HepG2 (cell line): Measurements from ENCODE around the gene FAM174C. TPM values are rescaled to one million over a fixed set of nuclear protein-coding genes. Genes with fewer than 3 reads are reported as not detected.
A peak's percentile ranks its signal among the peaks of the same experiment; 100 is the strongest.

Experiments
- ATAC-seq: fragments of 200-7000 bp; cut with Tn5 transposase; 3 replicates; pipeline ENCODE4 v1.9.1; 2020; ENCODE audit warnings: mild to moderate bottlenecking, moderate library complexity
- BruUV-seq: library from RNA; stranded (reverse); fragments of 400-500 nt; replicated peaks from 2 replicates; lab custom pipeline; 2021; lab: Mats Ljungman, UMichigan
- CTCF ChIA-PET: fragments of 300-600 bp; formaldehyde crosslinking; extraction: SDS; loops from one replicate; lab custom pipeline; 2021; ENCODE audit warnings: low total read pairs, inconsistent platforms, low intra/inter-chr PET ratio; lab: Yijun Ruan, JAX
- POLR2A ChIA-PET: fragments of 350-600 bp; sonication (Branson Sonifier 250); formaldehyde crosslinking; loops from one replicate; lab custom pipeline; 2020; ENCODE audit warnings: antibody characterized with exemption, inconsistent platforms; lab: Yijun Ruan, JAX
- DNase-seq: peaks from one replicate; pipeline ENCODE4 v3.0.0-alpha.2; 2015; ENCODE audit warnings: low spot score
- FAIRE-seq: peaks from 3 replicates; lab custom pipeline; 2011; peaks lifted over from hg19 to GRCh38; lab: Jason Lieb, UNC
- H2AFZ ChIP-seq: one replicate; pipeline ENCODE4 v1.6.1; 2011; ENCODE audit warnings: low read length, inconsistent platforms
- H3K27ac ChIP-seq: fragments of 300-600 bp; 3 replicates; pipeline ENCODE4 v1.8.0; 2011; ENCODE audit warnings: mixed run types, mild to moderate bottlenecking, mixed read lengths, low read length, inconsistent platforms; ENCODE audit not compliant: insufficient read depth; ENCODE audit errors: extremely low read length
- H3K27me3 ChIP-seq, 2 experiments: fragments of 200-600 bp in 1 of 2; 2 replicates in 1 of 2; 3 replicates in 1 of 2; pipeline versions ENCODE4 v1.6.0 to v1.8.0; 2011; ENCODE audit warnings: low read length in 2 of 2, mild to moderate bottlenecking in 2 of 2, moderate library complexity in 2 of 2, inconsistent platforms in 1 of 2; ENCODE audit not compliant: insufficient read depth in 2 of 2, control insufficient read depth in 1 of 2
- H3K36me3 ChIP-seq, 2 experiments: fragments of 200-600 bp in 1 of 2; replicated peaks in 1 of 2; 2 replicates in 1 of 2; 3 replicates in 1 of 2; pipeline versions ENCODE4 v1.5.1 to v1.8.0; 2011; ENCODE audit warnings: low read length in 2 of 2, inconsistent platforms in 1 of 2; ENCODE audit not compliant: insufficient read depth in 2 of 2, control insufficient read depth in 1 of 2
- H3K4me1 ChIP-seq: 2 replicates; pipeline ENCODE4 v1.5.1; 2012; ENCODE audit warnings: low read length, inconsistent platforms; ENCODE audit not compliant: insufficient read depth
- H3K4me2 ChIP-seq: 2 replicates; pipeline ENCODE4 v1.6.0; 2011; ENCODE audit warnings: low read depth, low read length, inconsistent platforms
- H3K4me3 ChIP-seq, 3 experiments: fragments of 200-600 bp in 1 of 3; sonication (generic), shearing (Covaris generic) in 1 of 3; replicated peaks in 1 of 3; 2 replicates each; pipeline ENCODE4 v1.5.1; 2011 to 2016; ENCODE audit warnings: low read length in 3 of 3, inconsistent platforms in 2 of 3, low read depth in 2 of 3, mild to moderate bottlenecking in 2 of 3, control low read depth in 1 of 3, mixed read lengths in 1 of 3; ENCODE audit not compliant: insufficient read depth in 1 of 3
- H3K79me2 ChIP-seq: one replicate; pipeline ENCODE4 v1.6.1; 2011; ENCODE audit warnings: low read length, inconsistent platforms; ENCODE audit not compliant: insufficient read depth
- H3K9ac ChIP-seq: 2 replicates; pipeline ENCODE4 v1.6.0; 2011; ENCODE audit warnings: mild to moderate bottlenecking, low read depth, low read length, inconsistent platforms; ENCODE audit not compliant: insufficient read depth
- H3K9me3 ChIP-seq: 2 replicates; pipeline ENCODE4 v1.5.1; 2012; ENCODE audit warnings: mild to moderate bottlenecking, low read length
- H4K20me1 ChIP-seq: 2 replicates; pipeline ENCODE4 v1.6.0; 2011; ENCODE audit warnings: inconsistent platforms, mild to moderate bottlenecking, low read length, moderate library complexity; ENCODE audit not compliant: insufficient read depth
- BORCS8-MEF2B ChIP-seq: sonication (generic); formaldehyde crosslinking; IDR thresholded peaks from 2 replicates; pipeline ENCODE4 v1.8.0; 2022; ENCODE audit warnings: mild to moderate bottlenecking, missing genetic modification reagents
- HNRNPLL ChIP-seq: fragments of 200-400 bp; formaldehyde crosslinking; IDR thresholded peaks from 2 replicates; pipeline ENCODE4 v1.6.1; 2017; ENCODE audit warnings: mild to moderate bottlenecking, low read depth, low read length; ENCODE audit not compliant: poor library complexity, severe bottlenecking
- SIX4 ChIP-seq: sonication (generic); formaldehyde crosslinking; IDR thresholded peaks from 2 replicates; pipeline ENCODE4 v1.4.0; 2020; ENCODE audit warnings: missing genetic modification reagents
- ZIK1 ChIP-seq: sonication (generic); formaldehyde crosslinking; IDR thresholded peaks from 2 replicates; pipeline ENCODE4 v1.5.0; 2020; ENCODE audit warnings: mild to moderate bottlenecking, low read depth, missing genetic modification reagents, borderline replicate concordance
- ZMYM3 ChIP-seq: sonication (generic); formaldehyde crosslinking; IDR thresholded peaks from 2 replicates; pipeline ENCODE4 v1.5.1; 2020; ENCODE audit warnings: mild to moderate bottlenecking, missing genetic modification reagents
- WGBS: methylation state at CpG from one replicate; pipeline ENCODE4 v1.1.6; 2017; ENCODE audit warnings: low lambda C conversion rate; 5-methylcytosine and 5-hydroxymethylcytosine counted together
- in situ Hi-C: cut with HindIII; loops from 2 replicates; pipeline ENCODE4 v1.10.0; 2017; ENCODE audit warnings: low pct_unique_long_range_greater_than_20kb; ENCODE audit not compliant: extremely low pct_ligation_motif_present
- intact Hi-C: fragments of 100-400 bp; cut with micrococcal nuclease; formaldehyde crosslinking; loops from one replicate; pipeline ENCODE4 v1.10.0; 2022; ENCODE audit not compliant: unreplicated experiment
- polyA plus RNA-seq, 8 experiments: library from polyadenylated mRNA; depleted of rRNA in 3 of 8; stranded (reverse) in 7 of 8; unstranded in 1 of 8; fragments of >200 nt; fragmentation: Illumina TruSeq in 4 of 8; extraction: Trizol in 4 of 8; gene quantifications; 2 replicates each; pipeline versions ENCODE4 v1.2.1 to v1.2.3, GENCODE V29; 2011 to 2016; ENCODE audit warnings: low read depth in 4 of 8, missing spikeins in 1 of 8, mixed read lengths in 1 of 8; ENCODE audit not compliant: insufficient read depth in 1 of 8
- total RNA-seq, 5 experiments: library from RNA; depleted of rRNA; stranded (reverse); fragments of >200 nt; fragmentation: Illumina TruSeq; extraction: Trizol; gene quantifications; 2 replicates each; pipeline ENCODE4 v1.2.3, GENCODE V29; 2016; ENCODE audit warnings: low read depth in 1 of 5

FAM174C gene
- total and polyA plus RNA-seq, 2 of the 13 experiments (the other 11 are each of a cell fraction or from before 2014, with no cell fraction given), result 19.5 to 31.3 TPM

- FAIRE-seq (no peak), ATAC-seq (no peak), DNase-seq (no peak)
- intact Hi-C loops (loop anchor here (5.0 kb wide), 2 partner anchors 35 to 55 kb away; a partner anchor contains a TSS), in situ Hi-C loops (loop anchor here (5.0 kb wide), 1 partner anchor 35 kb away; no protein-coding TSS in a partner anchor)
- ChIA-PET POLR2A (interaction anchor here (0.8 kb wide), 1 partner anchor 13 kb away, joined by 3 read pairs; no protein-coding TSS in a partner anchor), CTCF (no interaction called here)
- Histone ChIP-seq H3K9ac (no peak overlapping the region), H3K79me2 (no peaks in the 10 kb centered on the region), H3K36me3 (no peaks in the 10 kb centered on the region), H3K4me2 (no peak overlapping the region), H3K9me3 (no peaks in the 10 kb centered on the region), H4K20me1 (no peaks in the 10 kb centered on the region), H3K27me3 (peaks cover 8 to 53% of the 10 kb centered on the region in 2 experiments), H2AFZ (no peak overlapping the region), H3K4me1 (peaks cover 64% of the 10 kb centered on the region), H3K27ac (no peak overlapping the region), H3K4me3 (no peak overlapping the region)
- TF ChIP-seq ZMYM3 (CRISPR knock-in tag) (peak; percentile 68; the same call in 1 of the 2 replicates), BORCS8-MEF2B (CRISPR knock-in tag) (no peak)
- 34% methylated on average over 15 of the region's 17 CpGs for WGBS
- no TSS peak for BruUV-seq
These were observed 42.1 kb downstream of the FAM174C start for GRCh38 chr19:1317274-1318003.

GRCh38 chr19:1318678-1319471 is 43.5 kb downstream of the FAM174C start:
- intact Hi-C loops, result loop anchor here (5.0 kb wide), 2 partner anchors 33 to 53 kb away; a partner anchor contains a TSS
- CTCF ChIA-PET, result no interaction called here
- Histone ChIP-seq H3K9me3 (no peaks in the 10 kb centered on the region), H3K27me3 (peaks cover 8 to 41% of the 10 kb centered on the region in 2 experiments), H3K27ac (no peak overlapping the region), H3K9ac (no peak overlapping the region), H2AFZ (no peak overlapping the region), H4K20me1 (no peaks in the 10 kb centered on the region), H3K4me2 (peak overlapping the region; percentile 36), H3K79me2 (no peaks in the 10 kb centered on the region), H3K4me1 (peaks cover 62% of the 10 kb centered on the region), H3K36me3 (no peaks in the 10 kb centered on the region), H3K4me3 (peak overlapping the region in 1 of 3 experiments; percentile 23; a peak in 1 of 6 replicates)
- TF ChIP-seq SIX4 (no peak), ZIK1 (CRISPR knock-in tag) (no peak), HNRNPLL (peak; percentile 22)
- DNase-seq, result no peak
- WGBS, result 24% methylated on average over 29 of the region's 46 CpGs
- POLR2A ChIA-PET, result interaction anchor here (1.5 kb wide), 1 partner anchor 36 kb away, joined by 4 read pairs; a partner anchor contains a TSS
- in situ Hi-C loops, result loop anchor here (5.0 kb wide), 1 partner anchor 37 kb away; no protein-coding TSS in a partner anchor
- BruUV-seq, result no TSS peak
- ATAC-seq, result no peak
- FAIRE-seq, result no peak
